Stimulated activated CD4-positive, alpha-beta T cell treated with anti-CD3 and anti-CD28 coated beads, Interleukin-15, amount 100 ng/mL, for 1 hour (primary cell): Measurements from ENCODE around the gene KCNH8.

Experiments used
- DNase-seq, 2 donors: peaks; one replicate each; pipeline ENCODE4 v3.0.0-alpha.2; 2020; ENCODE audit warnings: low read depth in 1 of 2, low spot score in 1 of 2

Gene KCNH8

GRCh38 chr3:19473971-19474580 is 325.8 kb downstream of the KCNH8 start:
- DNase-seq: no peak

- DNase-seq: no peak
Observed at GRCh38 chr3:19476281-19476680, 328.0 kb downstream of the KCNH8 start.

GRCh38 chr3:19485267-19485666 is 337.0 kb downstream of the KCNH8 start:
- no peak for DNase-seq

- no peak for DNase-seq
Observed at GRCh38 chr3:19487386-19487785, 339.1 kb downstream of the KCNH8 start.

- no peak for DNase-seq
Observed at GRCh38 chr3:19488939-19489338, 340.6 kb downstream of the KCNH8 start.

- no peak for DNase-seq
Observed at GRCh38 chr3:19489936-19490335, 341.6 kb downstream of the KCNH8 start.

- DNase-seq: no peak
Observed at GRCh38 chr3:19506171-19506570, 357.9 kb downstream of the KCNH8 start.

- DNase-seq: no peak
Observed at GRCh38 chr3:19522305-19522704, 374.0 kb downstream of the KCNH8 start.

GRCh38 chr3:19526071-19526470 is 377.8 kb downstream of the KCNH8 start:
- DNase-seq: no peak

- DNase-seq: no peak
Observed at GRCh38 chr3:19527746-19528145, 379.4 kb downstream of the KCNH8 start.

- DNase-seq: no peak
Observed at GRCh38 chr3:19531426-19531825, 383.1 kb downstream of the KCNH8 start.

- no peak for DNase-seq
Observed at GRCh38 chr3:19539518-19540392, 391.4 kb downstream of the KCNH8 start.

GRCh38 chr3:19540464-19540863 is 392.2 kb downstream of the KCNH8 start:
- DNase-seq: no peak

- DNase-seq: no peak
Observed at GRCh38 chr3:19541284-19541683, 393.0 kb downstream of the KCNH8 start.

GRCh38 chr3:19543212-19543841 is 395.0 kb downstream of the KCNH8 start:
- DNase-seq: no peak

- DNase-seq: no peak
Observed at GRCh38 chr3:19547665-19548464, 399.6 kb downstream of the KCNH8 start.

GRCh38 chr3:19559724-19560442 is 411.6 kb downstream of the KCNH8 start:
- DNase-seq: no peak

- DNase-seq: no peak
Observed at GRCh38 chr3:19573644-19574043, 425.3 kb downstream of the KCNH8 start.

- no peak for DNase-seq
Observed at GRCh38 chr3:19574268-19574667, 426.0 kb downstream of the KCNH8 start.

GRCh38 chr3:19576343-19576742 is 428.0 kb downstream of the KCNH8 start:
- no peak for DNase-seq
